GM12875 (cell line): ENCODE data around the gene AIG1.
"Not testable (repeated sequence)": the region's sequence is repeated elsewhere in the genome, so short reads cannot be mapped to it uniquely, and the experiment has no call there.

Source experiments
- H3K4me3 ChIP-seq: one replicate; pipeline ENCODE4 v1.5.1; 2011; ENCODE audit warnings: low read depth, low read length, control low read depth
- TF ChIP-seq, protein P1 (sequence below): IDR thresholded peaks from 2 replicates; pipeline ENCODE4 v1.5.1; 2011; ENCODE audit warnings: low read depth, mild to moderate bottlenecking, control low read depth, inconsistent platforms, low read length, moderate library complexity, borderline replicate concordance; ENCODE audit not compliant: insufficient read depth

Gene AIG1

DNA sequence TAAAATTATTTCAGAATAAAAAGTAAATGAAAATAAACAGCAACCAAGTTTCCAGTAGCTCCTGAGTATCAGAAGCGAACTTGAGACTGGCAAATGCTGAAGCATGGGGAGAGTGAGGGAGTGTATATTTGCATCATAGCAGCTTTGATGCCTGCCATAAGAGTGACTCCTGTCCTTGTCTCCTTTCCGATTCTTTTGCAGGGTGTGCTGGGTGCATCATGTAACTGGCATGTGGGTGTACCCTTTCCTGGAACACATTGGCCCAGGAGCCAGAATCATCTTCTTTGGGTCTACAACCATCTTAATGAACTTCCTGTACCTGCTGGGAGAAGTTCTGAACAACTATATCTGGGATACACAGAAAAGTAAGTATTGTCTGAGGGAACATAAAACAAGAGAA is 272.4 kb downstream of the AIG1 start:
- TF ChIP-seq, protein P1, sequence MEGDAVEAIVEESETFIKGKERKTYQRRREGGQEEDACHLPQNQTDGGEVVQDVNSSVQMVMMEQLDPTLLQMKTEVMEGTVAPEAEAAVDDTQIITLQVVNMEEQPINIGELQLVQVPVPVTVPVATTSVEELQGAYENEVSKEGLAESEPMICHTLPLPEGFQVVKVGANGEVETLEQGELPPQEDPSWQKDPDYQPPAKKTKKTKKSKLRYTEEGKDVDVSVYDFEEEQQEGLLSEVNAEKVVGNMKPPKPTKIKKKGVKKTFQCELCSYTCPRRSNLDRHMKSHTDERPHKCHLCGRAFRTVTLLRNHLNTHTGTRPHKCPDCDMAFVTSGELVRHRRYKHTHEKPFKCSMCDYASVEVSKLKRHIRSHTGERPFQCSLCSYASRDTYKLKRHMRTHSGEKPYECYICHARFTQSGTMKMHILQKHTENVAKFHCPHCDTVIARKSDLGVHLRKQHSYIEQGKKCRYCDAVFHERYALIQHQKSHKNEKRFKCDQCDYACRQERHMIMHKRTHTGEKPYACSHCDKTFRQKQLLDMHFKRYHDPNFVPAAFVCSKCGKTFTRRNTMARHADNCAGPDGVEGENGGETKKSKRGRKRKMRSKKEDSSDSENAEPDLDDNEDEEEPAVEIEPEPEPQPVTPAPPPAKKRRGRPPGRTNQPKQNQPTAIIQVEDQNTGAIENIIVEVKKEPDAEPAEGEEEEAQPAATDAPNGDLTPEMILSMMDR = no peak
- no peak overlapping the region for H3K4me3 ChIP-seq

GRCh38 chr6:143333749-143334520 is 273.2 kb downstream of the AIG1 start:
- H3K4me3 ChIP-seq = no peak overlapping the region
- TF ChIP-seq, protein P1 = no peak

- TF ChIP-seq, protein P1 = no peak
Observed at GRCh38 chr6:143335865-143336264, 275.2 kb downstream of the AIG1 start.

GRCh38 chr6:143336446-143337152 is 275.9 kb downstream of the AIG1 start:
- H3K4me3 ChIP-seq = no peak overlapping the region
- TF ChIP-seq, protein P1 = no peak

More at GRCh38 chr6:143335865-143336264, 275.2 kb downstream of the AIG1 start:
- H3K4me3 ChIP-seq = no peak overlapping the region

- TF ChIP-seq, protein P1 = peak; percentile 54; the same call in 1 of the 2 replicates
- H3K4me3 ChIP-seq = no peak overlapping the region
Observed at GRCh38 chr6:143337201-143337949, 276.7 kb downstream of the AIG1 start.

DNA sequence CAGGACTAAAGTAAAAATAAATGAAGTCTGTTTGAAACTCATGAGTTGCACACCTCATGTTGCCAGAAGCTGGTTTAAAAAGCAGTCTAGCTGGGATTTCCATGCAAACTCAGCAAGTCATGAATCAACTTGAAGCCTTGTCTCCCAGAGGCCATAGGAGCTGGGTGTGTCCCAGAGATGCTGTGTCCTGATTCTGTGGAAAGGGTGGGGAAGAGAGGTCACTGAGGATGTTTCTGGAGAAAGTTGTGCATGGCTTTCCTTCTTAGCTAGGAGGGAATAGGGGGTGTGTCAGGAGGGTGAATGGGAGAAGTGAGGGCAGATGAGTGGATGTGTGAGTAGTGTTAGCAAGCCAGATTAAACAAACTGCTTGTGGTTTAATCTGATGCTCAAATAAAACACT is 278.5 kb downstream of the AIG1 start:
- H3K4me3 ChIP-seq = no peak overlapping the region

GRCh38 chr6:143345477-143345876 is 284.8 kb downstream of the AIG1 start:
- H3K4me3 ChIP-seq = not testable (repeated sequence)

More for the DNA sequence above, 278.5 kb downstream of the AIG1 start:
- TF ChIP-seq, protein P1 = no peak
